Lower leg skin (tissue), 3 donors: Measurements from ENCODE around the gene ZNF606.

Experiments used
- CTCF ChIP-seq, 3 donors: fragments of 450-650 bp; IDR thresholded peaks; one replicate each; pipeline ENCODE4 v1.5.1; 2016; ENCODE audit warnings: antibody characterized with exemption in 3 of 3, mild to moderate bottlenecking in 3 of 3, moderate library complexity in 2 of 3
- POLR2A ChIP-seq, 2 donors: fragments of 450-650 bp; IDR thresholded peaks; one replicate each; pipeline ENCODE4 v1.6.1; 2016 to 2017; ENCODE audit warnings: antibody characterized with exemption in 2 of 2, mild to moderate bottlenecking in 1 of 2, moderate library complexity in 1 of 2

GRCh38 chr19:58044391-58044790, 41.8 kb upstream of the ZNF606 start:
- no peak for TF ChIP-seq CTCF (IDR thresholded peaks at IDR 0.05)
- no peak for TF ChIP-seq POLR2A (IDR thresholded peaks at IDR 0.05)
